B cell (primary cell): ENCODE data around the gene VAC14.

Source experiments
- CTCF ChIP-seq: fragments of 200-600 bp; IDR thresholded peaks from one replicate; pipeline ENCODE4 v1.8.0; 2022; ENCODE audit warnings: antibody characterized with exemption, mild to moderate bottlenecking
- EZH2 ChIP-seq: IDR thresholded peaks from 2 replicates; pipeline ENCODE4 v1.6.1; 2012; ENCODE audit warnings: borderline replicate concordance, low read depth, mild to moderate bottlenecking, moderate library complexity, low read length; ENCODE audit not compliant: insufficient read depth, poor library complexity, severe bottlenecking

GRCh38 chr16:70766658-70767057 is 34.3 kb downstream of the VAC14 start:
- no peak for TF ChIP-seq CTCF
- TF ChIP-seq EZH2 = no peak
